Suprapubic skin (tissue), 3 donors: ENCODE data around the gene SCP2.

Experiments
- CTCF ChIP-seq, 2 donors: fragments of 200-600 bp in 1 of 2; fragments of 450-650 bp in 1 of 2; sonication (generic) in 1 of 2; IDR thresholded peaks; one replicate each; pipeline ENCODE4 v1.5.1; 2016 to 2019; ENCODE audit warnings: antibody characterized with exemption in 2 of 2, mild to moderate bottlenecking in 1 of 2, moderate library complexity in 1 of 2
- POLR2A ChIP-seq, 2 donors: fragments of 450-650 bp; IDR thresholded peaks; one replicate each; pipeline ENCODE4 v1.6.1; 2017; ENCODE audit warnings: antibody characterized with exemption in 2 of 2, mild to moderate bottlenecking in 2 of 2, moderate library complexity in 2 of 2

- TF ChIP-seq CTCF (IDR thresholded peaks at IDR 0.05) (no peak), POLR2A (IDR thresholded peaks at IDR 0.05) (no peak)
Observed at GRCh38 chr1:52904927-52905698, 22.0 kb upstream of the SCP2 start.
